Tibial nerve (tissue), 4 donors: ENCODE measurements around the gene SLIT3. TPM values are rescaled to one million over a fixed set of nuclear protein-coding genes. Genes with fewer than 3 reads are reported as not detected.
A peak's percentile ranks its signal among the peaks of the same experiment; 100 is the strongest.

Experiments used
- DNase-seq, 2 donors: peaks; one replicate each; pipeline ENCODE4 v3.0.0-alpha.2; 2019; ENCODE audit warnings: low spot score in 2 of 2
- H3K27ac ChIP-seq, 4 donors: fragments of 200-600 bp; sonication (generic) in 3 of 4; one replicate each; pipeline ENCODE4 v1.5.1; 2017 to 2019; ENCODE audit warnings: mild to moderate bottlenecking in 1 of 4
- H3K27me3 ChIP-seq, 2 donors: fragments of 200-600 bp; sonication (generic) in 1 of 2; one replicate each; pipeline versions ENCODE4 v1.5.1 to v1.6.0; 2017 to 2019
- H3K36me3 ChIP-seq, 3 donors: fragments of 200-600 bp; sonication (generic); one replicate each; pipeline ENCODE4 v1.5.1; 2018 to 2019
- H3K4me1 ChIP-seq, 4 donors: fragments of 200-600 bp; sonication (generic) in 3 of 4; one replicate each; pipeline ENCODE4 v1.5.1; 2017 to 2019
- H3K4me3 ChIP-seq, 4 donors: fragments of 200-600 bp; sonication (generic) in 3 of 4; one replicate each; pipeline ENCODE4 v1.5.1; 2017 to 2019; ENCODE audit warnings: mild to moderate bottlenecking in 1 of 4, moderate library complexity in 1 of 4
- H3K9me3 ChIP-seq, 4 donors: fragments of 200-600 bp; sonication (generic) in 3 of 4; one replicate each; pipeline ENCODE4 v1.5.1; 2017 to 2019
- CTCF ChIP-seq, 5 experiments: fragments of 200-600 bp in 3 of 5; fragments of 450-650 bp in 2 of 5; sonication (generic) in 3 of 5; IDR thresholded peaks; one replicate each; pipeline ENCODE4 v1.5.1; 2016 to 2019; ENCODE audit warnings: antibody characterized with exemption in 5 of 5, mild to moderate bottlenecking in 3 of 5, moderate library complexity in 2 of 5
- EP300 ChIP-seq, 2 donors: sonication (generic); formaldehyde crosslinking; IDR thresholded peaks; one replicate each; pipeline ENCODE4 v1.6.1; 2017; ENCODE audit warnings: antibody characterized with exemption in 2 of 2, mild to moderate bottlenecking in 1 of 2
- POLR2A ChIP-seq, 2 donors: fragments of 450-650 bp; IDR thresholded peaks; one replicate each; pipeline ENCODE4 v1.6.1; 2017; ENCODE audit warnings: antibody characterized with exemption in 2 of 2, mild to moderate bottlenecking in 2 of 2, moderate library complexity in 2 of 2
- WGBS, 2 donors: methylation state at CpG; one replicate each; pipeline ENCODE4 v1.1.5; 2018; 5-methylcytosine and 5-hydroxymethylcytosine counted together
- total RNA-seq, 4 donors: library from RNA; depleted of rRNA; stranded (reverse); fragments of >200 nt; gene quantifications; one replicate each; pipeline ENCODE4 v1.1.0, GENCODE V29; 2016

The SLIT3 gene
- total RNA-seq, 4 donors from 2014 or later, result 16.6 to 39.0 (median 20.2) TPM

GRCh38 chr5:168885324-168886120, 415.4 kb downstream of the SLIT3 start:
- TF ChIP-seq POLR2A (IDR thresholded peaks at IDR 0.05) (no peak), EP300 (IDR thresholded peaks at IDR 0.05) (no peak), CTCF (IDR thresholded peaks at IDR 0.05) (no peak)
- no peaks in the 10 kb centered on the region for H3K9me3 ChIP-seq
- no peak for DNase-seq
- peaks cover 0 to 27% (median 2%) of the 10 kb centered on the region in 4 donors for H3K4me1 ChIP-seq
- no peaks in the 10 kb centered on the region for H3K36me3 ChIP-seq
- H3K27me3 ChIP-seq, result no peaks in the 10 kb centered on the region
- peak overlapping the region in 1 of 4 donors; percentile 19 for H3K27ac ChIP-seq
- no peak overlapping the region for H3K4me3 ChIP-seq
- 52 to 65% methylated on average over 13 to 14 of the region's 14 CpGs for WGBS, 2 donors

GRCh38 chr5:168883991-168884390, 416.9 kb downstream of the SLIT3 start:
- no peaks in the 10 kb centered on the region for H3K36me3 ChIP-seq
- peaks cover 0 to 37% (median 2%) of the 10 kb centered on the region in 4 donors for H3K4me1 ChIP-seq
- no peaks in the 10 kb centered on the region for H3K27me3 ChIP-seq
- 57 to 60% methylated on average over 8 of the region's 8 CpGs for WGBS, 2 donors
- no peak overlapping the region for H3K27ac ChIP-seq
- no peak overlapping the region for H3K4me3 ChIP-seq
- TF ChIP-seq CTCF (IDR thresholded peaks at IDR 0.05), result no peak
- no peak for TF ChIP-seq EP300 (IDR thresholded peaks at IDR 0.05)
- DNase-seq, result no peak
- H3K9me3 ChIP-seq, result no peaks in the 10 kb centered on the region

GRCh38 chr5:168883281-168883741, 417.6 kb downstream of the SLIT3 start:
- no peaks in the 10 kb centered on the region for H3K27me3 ChIP-seq

GRCh38 chr5:168882283-168882682, 418.7 kb downstream of the SLIT3 start:
- no peaks in the 10 kb centered on the region for H3K9me3 ChIP-seq
- no peak for DNase-seq
- peaks cover 0 to 37% (median 2%) of the 10 kb centered on the region in 4 donors for H3K4me1 ChIP-seq
- H3K36me3 ChIP-seq, result no peaks in the 10 kb centered on the region
- no peaks in the 10 kb centered on the region for H3K27me3 ChIP-seq
- WGBS, 2 donors, result 67 to 82% methylated on average over 12 of the region's 12 CpGs
- H3K27ac ChIP-seq, result no peak overlapping the region
- peak overlapping the region in 1 of 4 donors; percentile 25 for H3K4me3 ChIP-seq
- TF ChIP-seq EP300 (IDR thresholded peaks at IDR 0.05), result no peak
- no peak for TF ChIP-seq POLR2A (IDR thresholded peaks at IDR 0.05)
- TF ChIP-seq CTCF (IDR thresholded peaks at IDR 0.05), result no peak

More at GRCh38 chr5:168883281-168883741, 417.6 kb downstream of the SLIT3 start:
- Histone ChIP-seq H3K9me3 (no peaks in the 10 kb centered on the region), H3K36me3 (no peaks in the 10 kb centered on the region), H3K4me1 (peaks cover 0 to 37% (median 2%) of the 10 kb centered on the region in 4 donors), H3K4me3 (peak overlapping the region in 1 of 4 donors; percentile 25), H3K27ac (peak overlapping the region in 2 of 4 donors; percentile 22 to 44)
- TF ChIP-seq POLR2A (IDR thresholded peaks at IDR 0.05) (no peak), CTCF (IDR thresholded peaks at IDR 0.05) (no peak)
- no peak for DNase-seq
- 36 to 48% methylated on average over 16 of the region's 16 CpGs for WGBS, 2 donors

- Histone ChIP-seq H3K4me3 (no peak overlapping the region), H3K4me1 (peaks cover 0 to 37% (median 2%) of the 10 kb centered on the region in 4 donors), H3K36me3 (no peaks in the 10 kb centered on the region), H3K9me3 (no peaks in the 10 kb centered on the region), H3K27ac (no peak overlapping the region), H3K27me3 (no peaks in the 10 kb centered on the region)
- DNase-seq, result no peak
- 49 to 64% methylated on average over 11 of the region's 11 CpGs for WGBS, 2 donors
- TF ChIP-seq POLR2A (IDR thresholded peaks at IDR 0.05), result no peak
- TF ChIP-seq CTCF (IDR thresholded peaks at IDR 0.05), result no peak
- TF ChIP-seq EP300 (IDR thresholded peaks at IDR 0.05), result no peak
Measured at GRCh38 chr5:168881427-168882149, 419.4 kb downstream of the SLIT3 start.
